Fibroblast of villous mesenchyme (primary cell): ENCODE measurements around the gene MGAT4C. TPM values are rescaled to one million over a fixed set of nuclear protein-coding genes. Genes with fewer than 3 reads are reported as not detected.

Experiments
- DNase-seq: peaks from one replicate; pipeline ENCODE4 v3.0.0-alpha.2; 2010; ENCODE audit warnings: low read depth
- H3K4me3 ChIP-seq: 2 replicates; pipeline ENCODE4 v1.5.1; 2011; ENCODE audit warnings: low read depth, mild to moderate bottlenecking, low read length
- CTCF ChIP-seq: IDR thresholded peaks from 2 replicates; pipeline ENCODE4 v1.5.1; 2012; ENCODE audit warnings: low read depth, mild to moderate bottlenecking, low read length; ENCODE audit not compliant: insufficient read depth
- total RNA-seq: library from RNA; depleted of rRNA; stranded (reverse); fragments of >200 nt; gene quantifications from 2 replicates; pipeline ENCODE4 v1.2.3, GENCODE V29; 2012

MGAT4C gene
- total RNA-seq, 1 donor: not detected

- H3K4me3 ChIP-seq: no peak overlapping the region
- TF ChIP-seq CTCF: no peak
- DNase-seq: no peak
These were observed 19.2 kb upstream of the MGAT4C start for GRCh38 chr12:86275356-86275755.

- TF ChIP-seq CTCF: no peak
- no peak overlapping the region for H3K4me3 ChIP-seq
- DNase-seq: no peak
These were observed 9.1 kb upstream of the MGAT4C start for GRCh38 chr12:86265329-86265695.

GRCh38 chr12:86264451-86265328 lies 8.5 kb upstream of the MGAT4C start:
- TF ChIP-seq CTCF: no peak
- no peak for DNase-seq
- no peak overlapping the region for H3K4me3 ChIP-seq

GRCh38 chr12:86261578-86261977 lies 5.4 kb upstream of the MGAT4C start:
- DNase-seq: no peak

GRCh38 chr12:86261142-86261541 lies 5.0 kb upstream of the MGAT4C start:
- no peak for TF ChIP-seq CTCF
- no peak overlapping the region for H3K4me3 ChIP-seq
- peak; percentile 10 for DNase-seq

More at GRCh38 chr12:86261578-86261977, 5.4 kb upstream of the MGAT4C start:
- no peak overlapping the region for H3K4me3 ChIP-seq
- no peak for TF ChIP-seq CTCF

- H3K4me3 ChIP-seq: no peak overlapping the region
- DNase-seq: no peak
- no peak for TF ChIP-seq CTCF
These were observed 4.0 kb upstream of the MGAT4C start for GRCh38 chr12:86260183-86260582.

GRCh38 chr12:86257134-86257533 lies 943 bp upstream of the MGAT4C start:
- TF ChIP-seq CTCF: no peak
- DNase-seq: no peak

More at GRCh38 chr12:86257134-86257533, 943 bp upstream of the MGAT4C start:
- H3K4me3 ChIP-seq: no peak overlapping the region
